Glutamatergic neuron (in vitro differentiated cells): ENCODE data around the gene SRP14. TPM values are rescaled to one million over a fixed set of nuclear protein-coding genes. Genes with fewer than 3 reads are reported as not detected.

Experiments used
- DNase-seq: peaks from one replicate; pipeline ENCODE4 v3.0.0; 2022
- H3K27ac Mint-ChIP-seq: one replicate; pipeline ENCODE4 v1.8.0; 2020; ENCODE audit warnings: mild to moderate bottlenecking, mixed read lengths, inconsistent platforms; ENCODE audit not compliant: unreplicated experiment
- H3K27me3 Mint-ChIP-seq: one replicate; pipeline ENCODE4 v1.8.0; 2020; ENCODE audit warnings: mild to moderate bottlenecking, moderate library complexity, mixed read lengths, inconsistent platforms; ENCODE audit not compliant: unreplicated experiment
- H3K36me3 Mint-ChIP-seq: one replicate; pipeline ENCODE4 v1.8.0; 2020; ENCODE audit warnings: mild to moderate bottlenecking, mixed read lengths, inconsistent platforms; ENCODE audit not compliant: unreplicated experiment
- H3K4me1 Mint-ChIP-seq: one replicate; pipeline ENCODE4 v1.8.0; 2020; ENCODE audit warnings: mild to moderate bottlenecking, low read depth, mixed read lengths, inconsistent platforms; ENCODE audit not compliant: unreplicated experiment
- H3K4me3 Mint-ChIP-seq: one replicate; pipeline ENCODE4 v1.8.0; 2020; ENCODE audit warnings: mild to moderate bottlenecking, mixed read lengths, inconsistent platforms; ENCODE audit not compliant: unreplicated experiment
- H3K9me3 Mint-ChIP-seq: one replicate; pipeline ENCODE4 v1.8.0; 2020; ENCODE audit warnings: mild to moderate bottlenecking, moderate library complexity, mixed read lengths, inconsistent platforms; ENCODE audit not compliant: unreplicated experiment
- total RNA-seq: library from RNA; stranded (reverse); fragmentation: NEBNext Ultra II Directional; extraction: Animal tissue kit (Norgen Biotek cat#: 25700); gene quantifications from one replicate; pipeline ENCODE4 v1.2.1, GENCODE V29; 2021; ENCODE audit not compliant: unreplicated experiment
- TF ChIP-seq, protein P1 (sequence below): fragments of 200-600 bp; sonication (generic); IDR thresholded peaks from one replicate; pipeline ENCODE4 v1.5.0; 2021; ENCODE audit not compliant: partially characterized antibody, unreplicated experiment

Gene SRP14
- total RNA-seq, 1 donor from 2014 or later, result 246 TPM

- Mint-ChIP-seq H3K27ac (peak overlapping the region; percentile 20), H3K27me3 (peaks cover 2% of the 10 kb centered on the region), H3K4me3 (no peak overlapping the region), H3K36me3 (no peaks in the 10 kb centered on the region), H3K9me3 (peaks cover 4% of the 10 kb centered on the region), H3K4me1 (peaks cover 9% of the 10 kb centered on the region)
- no peak for DNase-seq
- TF ChIP-seq, protein P1, sequence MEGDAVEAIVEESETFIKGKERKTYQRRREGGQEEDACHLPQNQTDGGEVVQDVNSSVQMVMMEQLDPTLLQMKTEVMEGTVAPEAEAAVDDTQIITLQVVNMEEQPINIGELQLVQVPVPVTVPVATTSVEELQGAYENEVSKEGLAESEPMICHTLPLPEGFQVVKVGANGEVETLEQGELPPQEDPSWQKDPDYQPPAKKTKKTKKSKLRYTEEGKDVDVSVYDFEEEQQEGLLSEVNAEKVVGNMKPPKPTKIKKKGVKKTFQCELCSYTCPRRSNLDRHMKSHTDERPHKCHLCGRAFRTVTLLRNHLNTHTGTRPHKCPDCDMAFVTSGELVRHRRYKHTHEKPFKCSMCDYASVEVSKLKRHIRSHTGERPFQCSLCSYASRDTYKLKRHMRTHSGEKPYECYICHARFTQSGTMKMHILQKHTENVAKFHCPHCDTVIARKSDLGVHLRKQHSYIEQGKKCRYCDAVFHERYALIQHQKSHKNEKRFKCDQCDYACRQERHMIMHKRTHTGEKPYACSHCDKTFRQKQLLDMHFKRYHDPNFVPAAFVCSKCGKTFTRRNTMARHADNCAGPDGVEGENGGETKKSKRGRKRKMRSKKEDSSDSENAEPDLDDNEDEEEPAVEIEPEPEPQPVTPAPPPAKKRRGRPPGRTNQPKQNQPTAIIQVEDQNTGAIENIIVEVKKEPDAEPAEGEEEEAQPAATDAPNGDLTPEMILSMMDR, result no peak
Observed at GRCh38 chr15:40034186-40034946, 4.6 kb downstream of the SRP14 start.

DNA sequence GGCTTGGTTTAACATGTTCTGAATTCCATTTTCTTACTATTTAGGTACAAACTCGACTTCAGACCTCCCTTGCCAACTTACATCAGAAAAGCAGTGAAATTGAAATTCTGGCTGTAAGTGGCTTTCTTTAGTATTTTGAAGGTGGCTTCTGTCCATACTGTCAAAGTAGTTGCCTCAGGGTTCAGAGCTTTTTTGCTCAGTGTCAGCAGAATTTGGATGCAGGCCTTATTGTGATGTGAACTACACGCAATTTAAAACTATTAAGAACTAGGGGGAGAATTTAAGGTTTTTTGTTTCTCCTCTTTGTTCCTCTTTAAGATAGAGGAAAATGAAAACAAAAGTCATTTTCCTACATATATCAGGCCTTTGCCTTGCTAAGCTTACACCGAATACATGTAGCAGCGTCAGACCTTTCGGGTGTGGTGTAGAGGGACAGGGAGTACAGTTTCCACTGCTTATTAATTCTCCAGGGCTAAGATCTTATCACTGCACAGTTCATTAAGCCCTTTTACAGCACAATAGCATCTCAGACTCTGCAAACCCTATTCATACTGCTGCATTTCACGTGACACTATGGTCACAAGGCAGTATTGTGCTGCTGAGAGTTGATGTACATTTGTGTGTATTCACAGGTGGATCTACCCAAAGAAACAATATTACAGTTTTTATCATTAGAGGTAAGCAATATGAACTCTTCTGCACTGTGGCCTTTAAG, 6.7 kb downstream of the SRP14 start:
- no peaks in the 10 kb centered on the region for H3K27me3 Mint-ChIP-seq
- no peaks in the 10 kb centered on the region for H3K9me3 Mint-ChIP-seq
- no peaks in the 10 kb centered on the region for H3K36me3 Mint-ChIP-seq
- no peak overlapping the region for H3K27ac Mint-ChIP-seq
- H3K4me3 Mint-ChIP-seq, result no peak overlapping the region
- no peak for DNase-seq
- peaks cover 4% of the 10 kb centered on the region for H3K4me1 Mint-ChIP-seq
- TF ChIP-seq, protein P1, result no peak

DNA sequence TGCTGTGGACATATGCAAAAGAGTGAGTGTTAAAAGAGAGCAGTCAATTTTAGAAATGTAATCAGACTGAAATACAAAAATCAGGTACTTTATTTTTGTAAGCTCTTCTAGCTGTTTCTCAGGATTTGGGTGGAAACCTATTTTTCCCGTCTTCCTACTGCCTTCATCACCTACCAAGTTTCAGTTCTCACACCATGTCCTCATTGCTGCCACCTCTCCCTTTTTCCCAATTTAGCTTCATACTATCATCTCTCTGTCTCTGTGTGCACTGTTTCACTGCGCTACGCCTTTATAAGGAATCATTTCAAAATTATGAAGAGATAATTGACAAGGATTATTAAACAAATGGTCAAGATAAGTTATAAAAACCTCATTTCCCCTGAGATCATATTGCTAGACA, 7.7 kb downstream of the SRP14 start:
- H3K27ac Mint-ChIP-seq, result no peak overlapping the region
- TF ChIP-seq, protein P1, result no peak
- no peak for DNase-seq
- H3K36me3 Mint-ChIP-seq, result no peaks in the 10 kb centered on the region
- no peaks in the 10 kb centered on the region for H3K27me3 Mint-ChIP-seq
- H3K4me3 Mint-ChIP-seq, result no peak overlapping the region
- no peaks in the 10 kb centered on the region for H3K4me1 Mint-ChIP-seq
- no peaks in the 10 kb centered on the region for H3K9me3 Mint-ChIP-seq

DNA sequence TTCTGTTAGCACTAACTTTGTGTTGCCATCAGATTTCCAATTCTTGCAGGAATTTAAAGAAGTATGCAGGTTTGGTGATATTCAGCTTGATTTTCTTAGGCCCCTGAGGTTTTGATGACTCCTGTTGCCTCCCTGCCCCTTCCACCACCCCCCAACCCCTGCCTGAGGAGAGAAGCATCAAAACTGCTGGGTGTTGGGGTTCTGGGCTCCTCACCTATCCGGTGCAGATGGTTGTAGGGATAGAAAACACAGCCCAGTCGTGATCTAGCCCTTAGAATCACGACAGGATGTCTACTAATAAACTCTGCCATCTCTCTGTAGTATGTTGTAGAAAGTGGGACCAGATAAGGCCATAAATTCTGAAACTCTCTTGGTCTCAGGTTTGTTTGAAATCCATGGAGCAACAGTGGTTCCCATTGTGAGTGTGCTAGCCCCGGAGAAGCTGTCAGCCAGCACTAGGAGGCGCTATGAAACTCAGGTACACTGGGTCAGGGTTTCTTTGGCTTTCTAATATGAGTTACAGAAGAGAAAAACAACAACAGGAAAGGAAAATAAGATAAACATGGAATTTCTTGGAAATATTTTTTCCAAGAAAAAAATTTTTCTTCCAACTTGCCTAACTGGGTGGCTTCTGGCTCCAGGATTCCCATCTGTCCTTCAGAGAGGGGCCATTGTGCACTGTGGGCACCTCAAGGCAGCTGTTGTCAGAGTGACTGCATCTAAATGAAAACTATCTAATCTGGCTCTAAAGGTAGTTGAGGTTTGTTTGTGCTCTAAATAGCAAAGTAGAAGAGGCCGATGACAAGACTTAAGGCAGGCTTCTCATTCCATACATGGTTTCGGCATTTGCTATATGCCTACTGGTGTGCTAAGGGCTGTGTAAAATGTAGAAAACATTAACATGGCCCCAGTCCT, 8.7 kb downstream of the SRP14 start:
- no peak overlapping the region for H3K4me3 Mint-ChIP-seq
- H3K9me3 Mint-ChIP-seq, result no peaks in the 10 kb centered on the region
- no peaks in the 10 kb centered on the region for H3K27me3 Mint-ChIP-seq
- no peaks in the 10 kb centered on the region for H3K4me1 Mint-ChIP-seq
- H3K36me3 Mint-ChIP-seq, result no peaks in the 10 kb centered on the region
- TF ChIP-seq, protein P1, result peak; percentile 45
- DNase-seq, result peak; percentile 51
- no peak overlapping the region for H3K27ac Mint-ChIP-seq
